ENCODE data around the gene C1QTNF6. TPM values are rescaled to one million over a fixed set of nuclear protein-coding genes. Genes with fewer than 3 reads are reported as not detected.

The C1QTNF6 gene
- polyA plus RNA-seq, 1 of the 3 experiments (the other 2 are of a cell fraction), result 47.7 TPM

DNA sequence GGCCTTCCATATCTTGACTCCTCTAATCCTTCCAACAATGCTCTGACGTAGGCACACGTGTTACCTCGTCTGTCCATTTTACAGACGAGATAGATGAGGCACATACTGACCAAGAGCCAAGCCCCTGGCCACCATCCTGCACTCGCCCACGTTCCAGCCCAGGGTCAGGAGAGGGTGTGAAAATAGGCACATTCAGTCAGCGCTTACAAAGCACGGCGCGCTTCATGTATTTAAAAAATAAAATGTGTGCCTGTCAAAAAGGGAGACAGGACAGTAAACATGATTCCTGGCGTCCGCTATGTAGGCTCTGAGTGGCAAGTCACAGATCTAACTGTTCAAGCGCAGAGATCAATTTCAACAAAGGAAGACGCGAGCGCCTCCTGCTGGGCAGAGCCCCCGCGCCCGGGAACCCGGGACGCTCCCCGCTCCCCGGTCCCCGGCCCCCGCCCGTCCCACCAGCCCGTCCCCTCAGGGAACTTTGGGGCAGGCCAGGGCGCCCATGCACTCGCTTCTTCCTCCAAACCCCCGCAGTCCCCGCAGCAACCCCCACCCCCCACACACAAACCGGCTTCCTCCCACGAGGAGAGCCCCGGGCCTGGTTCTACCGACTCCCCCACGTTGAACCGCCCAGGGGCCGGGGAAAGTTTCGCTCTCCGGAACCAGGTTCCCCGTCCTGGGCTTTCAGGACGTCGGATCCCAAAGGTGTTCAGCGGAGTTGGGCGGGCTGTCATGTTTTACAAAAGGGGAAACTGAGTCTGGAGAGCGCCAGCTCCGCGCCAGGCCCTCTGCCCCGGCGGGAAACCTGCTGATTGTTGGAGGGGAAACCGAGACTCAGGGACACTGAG lies 10.4 kb upstream of the C1QTNF6 start:
- ChIA-PET POLR2A (interaction anchor here (1.1 to 1.2 kb wide), 3 partner anchors 11 to 43 kb away, joined by 3 to 4 read pairs (median 4); partner anchors contain the start of gene C1QTNF6), CTCF (interaction anchor here (0.6 to 7.7 kb wide), 49 partner anchors 8 to 631 kb away, joined by 3 to 190 read pairs (median 4); partner anchors contain the start of genes C1QTNF6, CYTH4, IL2RB and RAC2)
- Histone ChIP-seq H3K4me1 (ENCODE audit: control insufficient read depth in 1 of 2, insufficient read depth in 2 of 2, low read depth in 1 of 2, low read length in 1 of 2) (peaks cover 19 to 28% of the 10 kb centered on the region in 2 experiments), H3K4me3 (ENCODE audit: low read depth in 2 of 2, low read length in 1 of 2) (peak overlapping the region; percentile 72 to 76), H3K9ac (peak overlapping the region; percentile 81), H3K27me3 (ENCODE audit: insufficient read depth) (no peaks in the 10 kb centered on the region), H3F3A (replicated peaks; ENCODE audit: insufficient read depth) (peaks cover 25% of the 10 kb centered on the region), H3K27ac (ENCODE audit: low read depth in 2 of 2, low read length in 1 of 2) (peak overlapping the region; percentile 73 to 96), H3K36me3 (replicated peaks in 1 of 2; ENCODE audit: control insufficient read depth in 1 of 2, insufficient read depth in 2 of 2, low read length in 1 of 2) (no peaks in the 10 kb centered on the region), H3K9me3 (no peaks in the 10 kb centered on the region), H3K79me2 (ENCODE audit: insufficient read depth) (no peaks in the 10 kb centered on the region; the same call in 1 of the 2 replicates), H3K4me2 (peak overlapping the region; percentile 94), H2AFZ (ENCODE audit: low read depth) (peak overlapping the region; percentile 82), H3K9me2 (no peaks in the 10 kb centered on the region), H4K20me1 (ENCODE audit: insufficient read depth) (no peaks in the 10 kb centered on the region)
- peak; percentile 88 for DNase-seq
- WGBS (ENCODE audit: low lambda C conversion rate), result 8% methylated on average over 33 of the region's 51 CpGs
- TF ChIP-seq RFX5 (IDR thresholded peaks at IDR 0.05; ENCODE audit: low read length), result no peak
- TF ChIP-seq GABPA (IDR thresholded peaks at IDR 0.05; ENCODE audit: low read depth), result no peak
- TF ChIP-seq FOXM1 (IDR thresholded peaks at IDR 0.05; ENCODE audit: low read depth), result no peak
- TF ChIP-seq, protein P1, sequence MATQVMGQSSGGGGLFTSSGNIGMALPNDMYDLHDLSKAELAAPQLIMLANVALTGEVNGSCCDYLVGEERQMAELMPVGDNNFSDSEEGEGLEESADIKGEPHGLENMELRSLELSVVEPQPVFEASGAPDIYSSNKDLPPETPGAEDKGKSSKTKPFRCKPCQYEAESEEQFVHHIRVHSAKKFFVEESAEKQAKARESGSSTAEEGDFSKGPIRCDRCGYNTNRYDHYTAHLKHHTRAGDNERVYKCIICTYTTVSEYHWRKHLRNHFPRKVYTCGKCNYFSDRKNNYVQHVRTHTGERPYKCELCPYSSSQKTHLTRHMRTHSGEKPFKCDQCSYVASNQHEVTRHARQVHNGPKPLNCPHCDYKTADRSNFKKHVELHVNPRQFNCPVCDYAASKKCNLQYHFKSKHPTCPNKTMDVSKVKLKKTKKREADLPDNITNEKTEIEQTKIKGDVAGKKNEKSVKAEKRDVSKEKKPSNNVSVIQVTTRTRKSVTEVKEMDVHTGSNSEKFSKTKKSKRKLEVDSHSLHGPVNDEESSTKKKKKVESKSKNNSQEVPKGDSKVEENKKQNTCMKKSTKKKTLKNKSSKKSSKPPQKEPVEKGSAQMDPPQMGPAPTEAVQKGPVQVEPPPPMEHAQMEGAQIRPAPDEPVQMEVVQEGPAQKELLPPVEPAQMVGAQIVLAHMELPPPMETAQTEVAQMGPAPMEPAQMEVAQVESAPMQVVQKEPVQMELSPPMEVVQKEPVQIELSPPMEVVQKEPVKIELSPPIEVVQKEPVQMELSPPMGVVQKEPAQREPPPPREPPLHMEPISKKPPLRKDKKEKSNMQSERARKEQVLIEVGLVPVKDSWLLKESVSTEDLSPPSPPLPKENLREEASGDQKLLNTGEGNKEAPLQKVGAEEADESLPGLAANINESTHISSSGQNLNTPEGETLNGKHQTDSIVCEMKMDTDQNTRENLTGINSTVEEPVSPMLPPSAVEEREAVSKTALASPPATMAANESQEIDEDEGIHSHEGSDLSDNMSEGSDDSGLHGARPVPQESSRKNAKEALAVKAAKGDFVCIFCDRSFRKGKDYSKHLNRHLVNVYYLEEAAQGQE (IDR thresholded peaks at IDR 0.05; ENCODE audit: low read depth, low read length), result no peak
- no peak for TF ChIP-seq NFIC (IDR thresholded peaks at IDR 0.05; ENCODE audit: borderline replicate concordance)
- TF ChIP-seq, protein P2, sequence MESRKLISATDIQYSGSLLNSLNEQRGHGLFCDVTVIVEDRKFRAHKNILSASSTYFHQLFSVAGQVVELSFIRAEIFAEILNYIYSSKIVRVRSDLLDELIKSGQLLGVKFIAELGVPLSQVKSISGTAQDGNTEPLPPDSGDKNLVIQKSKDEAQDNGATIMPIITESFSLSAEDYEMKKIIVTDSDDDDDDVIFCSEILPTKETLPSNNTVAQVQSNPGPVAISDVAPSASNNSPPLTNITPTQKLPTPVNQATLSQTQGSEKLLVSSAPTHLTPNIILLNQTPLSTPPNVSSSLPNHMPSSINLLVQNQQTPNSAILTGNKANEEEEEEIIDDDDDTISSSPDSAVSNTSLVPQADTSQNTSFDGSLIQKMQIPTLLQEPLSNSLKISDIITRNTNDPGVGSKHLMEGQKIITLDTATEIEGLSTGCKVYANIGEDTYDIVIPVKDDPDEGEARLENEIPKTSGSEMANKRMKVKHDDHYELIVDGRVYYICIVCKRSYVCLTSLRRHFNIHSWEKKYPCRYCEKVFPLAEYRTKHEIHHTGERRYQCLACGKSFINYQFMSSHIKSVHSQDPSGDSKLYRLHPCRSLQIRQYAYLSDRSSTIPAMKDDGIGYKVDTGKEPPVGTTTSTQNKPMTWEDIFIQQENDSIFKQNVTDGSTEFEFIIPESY (IDR thresholded peaks at IDR 0.05; ENCODE audit: borderline replicate concordance, low read depth), result no peak
- TF ChIP-seq, protein P3, sequence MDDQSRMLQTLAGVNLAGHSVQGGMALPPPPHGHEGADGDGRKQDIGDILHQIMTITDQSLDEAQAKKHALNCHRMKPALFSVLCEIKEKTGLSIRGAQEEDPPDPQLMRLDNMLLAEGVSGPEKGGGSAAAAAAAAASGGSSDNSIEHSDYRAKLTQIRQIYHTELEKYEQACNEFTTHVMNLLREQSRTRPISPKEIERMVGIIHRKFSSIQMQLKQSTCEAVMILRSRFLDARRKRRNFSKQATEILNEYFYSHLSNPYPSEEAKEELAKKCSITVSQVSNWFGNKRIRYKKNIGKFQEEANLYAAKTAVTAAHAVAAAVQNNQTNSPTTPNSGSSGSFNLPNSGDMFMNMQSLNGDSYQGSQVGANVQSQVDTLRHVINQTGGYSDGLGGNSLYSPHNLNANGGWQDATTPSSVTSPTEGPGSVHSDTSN (IDR thresholded peaks at IDR 0.05), result no peak
- no peak for TF ChIP-seq TAF1 (IDR thresholded peaks at IDR 0.05; ENCODE audit: borderline replicate concordance, low read depth, low read length)
- TF ChIP-seq TCF12 (IDR thresholded peaks at IDR 0.05), result no peak
- no peak for TF ChIP-seq SIN3A (IDR thresholded peaks at IDR 0.05; ENCODE audit: borderline replicate concordance, low read depth, low read length)
- TF ChIP-seq, protein P4, sequence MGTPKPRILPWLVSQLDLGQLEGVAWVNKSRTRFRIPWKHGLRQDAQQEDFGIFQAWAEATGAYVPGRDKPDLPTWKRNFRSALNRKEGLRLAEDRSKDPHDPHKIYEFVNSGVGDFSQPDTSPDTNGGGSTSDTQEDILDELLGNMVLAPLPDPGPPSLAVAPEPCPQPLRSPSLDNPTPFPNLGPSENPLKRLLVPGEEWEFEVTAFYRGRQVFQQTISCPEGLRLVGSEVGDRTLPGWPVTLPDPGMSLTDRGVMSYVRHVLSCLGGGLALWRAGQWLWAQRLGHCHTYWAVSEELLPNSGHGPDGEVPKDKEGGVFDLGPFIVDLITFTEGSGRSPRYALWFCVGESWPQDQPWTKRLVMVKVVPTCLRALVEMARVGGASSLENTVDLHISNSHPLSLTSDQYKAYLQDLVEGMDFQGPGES (IDR thresholded peaks at IDR 0.05; ENCODE audit: low read depth, low read length), result no peak
- TF ChIP-seq MAX (IDR thresholded peaks at IDR 0.05; ENCODE audit: low read depth), result no peak
- no peak for TF ChIP-seq JUND (IDR thresholded peaks at IDR 0.05)
- TF ChIP-seq TEAD4 (IDR thresholded peaks at IDR 0.05; ENCODE audit: borderline replicate concordance, insufficient read depth), result no peak
- no peak for TF ChIP-seq YY1 (IDR thresholded peaks at IDR 0.05; ENCODE audit: low read depth)
- no peak for TF ChIP-seq USF2 (IDR thresholded peaks at IDR 0.05; ENCODE audit: borderline replicate concordance, low read depth, low read length)
- TF ChIP-seq EZH2phosphoT487 (IDR thresholded peaks at IDR 0.05; ENCODE audit: borderline replicate concordance, low read depth), result no peak
- TF ChIP-seq RAD21 (IDR thresholded peaks at IDR 0.05; ENCODE audit: low read length), result peak; percentile 75
- TF ChIP-seq, protein P5, sequence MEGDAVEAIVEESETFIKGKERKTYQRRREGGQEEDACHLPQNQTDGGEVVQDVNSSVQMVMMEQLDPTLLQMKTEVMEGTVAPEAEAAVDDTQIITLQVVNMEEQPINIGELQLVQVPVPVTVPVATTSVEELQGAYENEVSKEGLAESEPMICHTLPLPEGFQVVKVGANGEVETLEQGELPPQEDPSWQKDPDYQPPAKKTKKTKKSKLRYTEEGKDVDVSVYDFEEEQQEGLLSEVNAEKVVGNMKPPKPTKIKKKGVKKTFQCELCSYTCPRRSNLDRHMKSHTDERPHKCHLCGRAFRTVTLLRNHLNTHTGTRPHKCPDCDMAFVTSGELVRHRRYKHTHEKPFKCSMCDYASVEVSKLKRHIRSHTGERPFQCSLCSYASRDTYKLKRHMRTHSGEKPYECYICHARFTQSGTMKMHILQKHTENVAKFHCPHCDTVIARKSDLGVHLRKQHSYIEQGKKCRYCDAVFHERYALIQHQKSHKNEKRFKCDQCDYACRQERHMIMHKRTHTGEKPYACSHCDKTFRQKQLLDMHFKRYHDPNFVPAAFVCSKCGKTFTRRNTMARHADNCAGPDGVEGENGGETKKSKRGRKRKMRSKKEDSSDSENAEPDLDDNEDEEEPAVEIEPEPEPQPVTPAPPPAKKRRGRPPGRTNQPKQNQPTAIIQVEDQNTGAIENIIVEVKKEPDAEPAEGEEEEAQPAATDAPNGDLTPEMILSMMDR (IDR thresholded peaks at IDR 0.05), result peak; percentile 81
- no peak for TF ChIP-seq EP300 (IDR thresholded peaks at IDR 0.05; ENCODE audit: borderline replicate concordance in 1 of 2, low read depth in 1 of 2, low read length in 1 of 2)
- TF ChIP-seq ELF1 (IDR thresholded peaks at IDR 0.05), result no peak
